Measurements from ENCODE around the gene HDGF. TPM values are rescaled to one million over a fixed set of nuclear protein-coding genes. Genes with fewer than 3 reads are reported as not detected.

Gene HDGF
- total and polyA plus RNA-seq, 9 of the 15 experiments (the other 6 are each of a cell fraction or from before 2014, with no cell fraction given), result 38.8 to 601 (median 400) TPM

GRCh38 chr1:156760092-156760795 is 8.8 kb upstream of the HDGF start (continued):
- TF ChIP-seq POLR2H (tag; IDR thresholded peaks at IDR 0.05; ENCODE audit: low read depth) (no peak), ZNF140 (CRISPR knock-in tag; IDR thresholded peaks at IDR 0.05) (no peak), RUNX1 (IDR thresholded peaks at IDR 0.05; ENCODE audit: low read depth) (no peak), MEIS2 (IDR thresholded peaks at IDR 0.05; ENCODE audit: partially characterized antibody) (peak; percentile 71), TAF1 (IDR thresholded peaks at IDR 0.05; ENCODE audit: control insufficient read depth, extremely low read depth, insufficient read depth, low read length, severe bottlenecking) (no peak), PHF21A (IDR thresholded peaks at IDR 0.05; ENCODE audit: borderline replicate concordance, low read depth) (no peak), PCBP2 (IDR thresholded peaks at IDR 0.05; ENCODE audit: low read depth, low read length, poor library complexity, severe bottlenecking) (no peak), ELK3 (CRISPR knock-in tag; IDR thresholded peaks at IDR 0.05) (no peak), OTX1 (CRISPR knock-in tag; IDR thresholded peaks at IDR 0.05) (no peak), KAT8 (IDR thresholded peaks at IDR 0.05; ENCODE audit: low read depth) (no peak), EZH2 (IDR thresholded peaks at IDR 0.05; ENCODE audit: borderline replicate concordance, low read depth, low read length) (no peak), NFE2L1 (tag; IDR thresholded peaks at IDR 0.05; ENCODE audit: borderline replicate concordance, low read depth) (no peak), KLF6 (CRISPR knock-in tag; IDR thresholded peaks at IDR 0.05; ENCODE audit: borderline replicate concordance) (no peak), ZNF395 (CRISPR knock-in tag; IDR thresholded peaks at IDR 0.05) (no peak), PYGO2 (tag; IDR thresholded peaks at IDR 0.05) (no peak), HLTF (IDR thresholded peaks at IDR 0.05) (no peak), NRF1 (conservative IDR thresholded peaks at IDR 0.05 in 1 of 2, IDR thresholded peaks at IDR 0.05 in 1 of 2) (no peak), RCOR1 (IDR thresholded peaks at IDR 0.05; ENCODE audit: borderline replicate concordance in 1 of 2, low read depth in 2 of 2, low read length in 2 of 2) (0 out of 4 replicates have a peak, but pooled peaks of 1 of the 2 experiments have one; percentile 5), MXI1 (IDR thresholded peaks at IDR 0.05; ENCODE audit: low read depth, low read length) (no peak), HCFC1 (IDR thresholded peaks at IDR 0.05; ENCODE audit: low read depth, low read length) (no peak), TEAD4 (IDR thresholded peaks at IDR 0.05; ENCODE audit: low read length) (no peak), TEAD4 (CRISPR knock-in tag; IDR thresholded peaks at IDR 0.05; ENCODE audit: borderline replicate concordance) (no peak), ZBED1 (IDR thresholded peaks at IDR 0.05) (no peak), TEAD1 (CRISPR knock-in tag; IDR thresholded peaks at IDR 0.05) (no peak), DPF2 (IDR thresholded peaks at IDR 0.05) (0 out of 2 replicates have a peak, but pooled peaks have one; percentile 34), ZNF431 (CRISPR knock-in tag; IDR thresholded peaks at IDR 0.05) (no peak), ZZZ3 (IDR thresholded peaks at IDR 0.05) (no peak)

Data from K562 (cell line).